NCI-H1694 treated with DMSO at 0.1 percent for 48 hours (cell line): ENCODE results near the gene MYADML2.
A peak's percentile ranks its signal among the peaks of the same experiment; 100 is the strongest.

Source experiments
- DNase-seq: peaks from one replicate; lab custom pipeline; 2025; lab: John Stamatoyannopoulos, UW

MYADML2 gene

DNA sequence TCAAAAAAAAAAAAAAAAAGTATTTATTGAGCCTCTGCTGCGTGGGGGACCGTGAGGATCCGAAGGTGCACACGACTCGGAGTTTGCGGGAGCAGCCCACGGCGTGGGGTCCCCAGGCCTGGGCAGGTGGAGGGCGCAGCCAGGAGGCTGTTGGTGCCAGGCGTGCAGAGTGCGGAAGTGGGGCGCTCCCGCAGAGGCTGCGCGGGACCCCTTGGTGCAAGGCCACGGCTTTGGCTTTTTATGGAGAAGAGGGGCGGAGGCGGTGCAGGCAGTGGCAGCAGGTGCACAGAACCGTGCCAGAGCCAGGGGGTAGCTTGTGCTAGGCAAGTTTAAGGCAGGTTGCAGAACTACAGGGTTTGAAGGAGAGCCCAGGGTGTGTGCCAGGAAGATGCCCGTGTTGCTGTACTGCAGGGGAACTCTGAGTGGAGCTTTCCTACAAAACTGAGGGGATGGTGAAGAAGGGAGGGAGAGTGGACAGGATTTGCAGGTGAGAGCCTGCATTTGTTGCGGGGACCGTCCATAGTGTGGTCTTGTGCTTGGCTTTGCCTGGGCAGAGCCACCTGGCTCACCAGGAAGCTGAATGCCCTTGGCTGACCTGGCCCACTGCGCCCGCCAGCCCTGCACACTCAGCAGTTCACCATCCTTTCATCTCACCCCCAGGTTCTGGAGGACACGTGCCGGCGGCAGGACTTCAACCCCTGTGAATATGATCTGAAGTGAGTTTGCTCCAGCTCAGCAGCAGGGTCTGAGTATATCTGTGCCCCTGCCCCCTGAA lies 31.7 kb upstream of the MYADML2 start:
- no peak for DNase-seq

DNA sequence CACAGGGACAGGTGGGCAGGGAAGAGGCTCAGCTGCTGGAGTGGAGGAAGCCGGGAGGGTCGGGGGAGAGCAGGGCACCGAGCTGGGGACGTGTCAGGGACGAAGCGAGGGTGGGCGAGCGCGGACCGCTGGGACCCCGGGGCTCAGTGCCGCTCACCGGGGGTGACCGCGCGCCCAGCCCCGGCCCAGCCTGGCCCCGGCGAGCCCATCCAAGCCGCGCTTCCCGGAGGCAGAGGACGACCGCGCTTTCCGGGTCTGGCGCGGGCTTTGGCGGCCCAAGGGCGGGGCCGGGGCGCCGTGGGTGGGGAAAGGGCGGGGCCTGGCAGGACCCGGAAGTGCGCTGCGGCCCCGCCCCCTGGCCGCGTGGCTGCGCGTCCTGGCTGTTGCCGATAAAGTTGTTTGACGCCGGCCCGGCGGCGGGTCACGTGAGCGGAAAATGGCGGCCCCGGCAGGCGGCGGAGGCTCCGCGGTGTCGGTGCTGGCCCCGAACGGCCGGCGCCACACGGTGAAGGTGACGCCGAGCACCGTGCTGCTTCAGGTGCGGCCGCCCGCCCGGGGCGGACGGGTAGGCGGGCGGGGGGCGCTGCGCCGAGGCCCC lies 30.3 kb upstream of the MYADML2 start, which contains the start of gene ASPSCR1:
ASPSCR1 (plus strand) TSS at position 419 of the 598 bp plus-strand sequence; CDS start at position 437, 18 bp downstream.
- peak; percentile 94 for DNase-seq

DNA sequence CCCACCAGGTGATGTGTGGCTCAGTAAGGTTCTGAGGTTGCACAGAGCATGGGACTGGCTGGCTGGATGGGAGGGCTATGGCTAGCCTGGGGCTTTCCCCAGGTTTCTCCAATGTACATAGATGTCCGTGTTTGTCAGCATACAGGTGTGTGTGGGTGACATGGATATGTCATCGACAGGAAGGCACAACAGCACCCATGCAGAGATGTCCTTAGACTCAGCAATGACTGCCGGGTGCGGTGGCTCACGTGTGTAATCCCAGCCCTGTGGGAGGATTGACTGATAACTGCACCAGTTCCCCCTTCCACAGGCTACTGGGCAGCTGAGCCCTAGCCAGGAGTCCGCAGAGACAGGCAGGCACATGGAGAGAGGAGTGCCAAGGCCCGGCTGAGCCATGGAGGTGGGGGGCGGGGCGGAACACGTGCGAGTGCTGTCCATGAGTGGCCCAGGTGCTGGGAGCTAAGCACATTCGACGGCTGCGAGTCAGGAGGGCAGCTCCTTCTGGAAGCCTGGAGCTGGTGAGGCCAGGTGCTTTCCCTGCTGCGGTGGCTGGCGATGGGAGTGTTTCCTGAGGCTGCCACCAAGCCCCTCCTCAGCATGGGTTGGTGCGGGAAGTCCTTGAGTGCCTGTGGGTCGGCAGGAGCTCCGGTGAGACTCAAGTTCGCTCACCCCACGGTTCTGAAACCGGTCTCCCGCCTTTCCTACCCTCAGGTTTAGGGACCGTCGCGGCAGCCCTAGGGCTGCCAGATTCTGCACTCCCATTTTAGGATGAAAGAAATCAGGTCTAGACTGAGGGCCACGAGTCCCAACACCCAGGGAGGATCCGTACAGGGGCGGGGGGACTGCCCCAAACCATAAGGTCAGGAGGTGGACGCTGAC lies 29.5 kb upstream of the MYADML2 start:
- peak; percentile 58 for DNase-seq

DNA sequence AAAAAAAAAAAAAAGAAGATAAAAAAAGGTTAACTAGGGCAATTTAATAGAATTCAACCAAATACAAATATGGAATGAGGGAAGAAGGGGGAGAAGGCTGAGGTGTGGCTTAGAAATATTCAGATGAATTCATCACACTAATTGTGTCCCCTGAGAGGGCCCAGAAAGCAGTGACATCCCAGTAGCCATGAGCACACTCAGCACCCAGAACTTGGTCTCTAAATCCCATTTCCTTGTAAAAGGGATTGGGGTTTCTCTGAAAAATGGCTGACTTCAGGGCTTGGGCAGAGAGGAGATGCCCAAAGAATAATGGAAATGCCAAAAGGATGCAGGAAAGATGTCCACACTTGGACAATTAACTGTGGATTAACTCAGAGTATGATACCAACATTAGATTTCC lies 26.4 kb upstream of the MYADML2 start:
- DNase-seq, result no peak

DNA sequence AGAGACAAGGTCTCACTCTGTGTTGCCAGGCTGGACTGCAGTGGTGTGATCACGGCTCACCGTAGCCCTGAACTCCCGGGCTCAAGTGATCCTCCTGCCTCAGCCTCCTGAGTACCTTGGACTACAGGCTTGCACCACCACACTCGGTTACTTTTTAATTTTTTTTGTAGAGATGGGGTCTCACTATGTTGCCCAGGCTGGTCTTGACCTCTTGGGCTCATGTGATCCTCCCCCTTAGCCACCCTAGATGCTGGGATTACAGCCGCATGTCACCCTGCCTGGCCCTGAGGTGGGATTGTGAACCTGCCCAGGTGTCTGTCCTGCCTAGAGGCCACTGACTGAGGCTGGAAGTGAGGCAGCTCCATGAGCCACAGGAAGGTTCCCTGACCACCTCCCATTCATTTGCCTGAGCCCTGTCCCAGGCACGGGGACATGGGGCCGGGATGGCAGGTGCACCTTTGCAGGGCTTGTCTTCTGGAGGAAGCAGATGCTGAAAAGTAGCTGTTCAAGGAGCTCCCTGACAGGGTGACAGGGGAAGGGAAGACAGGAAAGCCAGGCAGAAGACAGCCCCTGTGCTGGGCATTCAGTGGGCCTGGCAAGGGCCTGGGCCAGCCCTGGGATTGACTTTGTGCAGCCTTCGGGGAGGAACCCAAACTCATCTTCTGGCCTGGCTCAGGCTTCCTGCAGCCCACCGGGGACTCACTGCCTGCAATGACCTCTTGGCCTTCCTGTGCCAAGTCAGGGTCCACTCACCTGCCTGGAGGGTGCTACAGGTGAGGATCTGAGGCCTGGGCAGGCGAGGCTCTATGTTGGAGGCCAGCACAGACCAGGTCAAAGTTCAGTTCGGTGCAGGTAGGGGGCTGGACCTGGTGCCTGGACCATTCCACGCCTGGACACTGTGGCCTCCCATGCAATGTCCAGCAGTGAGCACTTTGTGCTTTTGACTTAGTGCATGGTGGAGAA lies 22.1 kb upstream of the MYADML2 start:
- DNase-seq, result no peak

DNA sequence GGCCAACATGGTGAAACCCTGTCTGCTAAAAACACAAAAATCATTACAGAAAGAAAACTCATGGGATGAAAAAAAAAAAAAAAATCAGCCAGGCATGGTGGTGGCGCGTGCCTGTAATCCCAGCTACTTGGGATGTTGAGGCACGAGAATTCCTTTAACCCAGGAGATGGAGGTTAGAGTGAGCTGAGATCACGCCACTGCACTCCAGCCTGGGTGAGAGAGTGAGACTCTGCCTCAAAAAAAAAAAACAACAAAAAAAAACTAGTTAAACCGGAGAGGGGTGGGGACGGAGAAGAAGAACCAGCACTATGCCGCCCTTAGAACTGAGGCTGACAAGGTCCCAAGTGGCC lies 21.3 kb upstream of the MYADML2 start:
- no peak for DNase-seq

DNA sequence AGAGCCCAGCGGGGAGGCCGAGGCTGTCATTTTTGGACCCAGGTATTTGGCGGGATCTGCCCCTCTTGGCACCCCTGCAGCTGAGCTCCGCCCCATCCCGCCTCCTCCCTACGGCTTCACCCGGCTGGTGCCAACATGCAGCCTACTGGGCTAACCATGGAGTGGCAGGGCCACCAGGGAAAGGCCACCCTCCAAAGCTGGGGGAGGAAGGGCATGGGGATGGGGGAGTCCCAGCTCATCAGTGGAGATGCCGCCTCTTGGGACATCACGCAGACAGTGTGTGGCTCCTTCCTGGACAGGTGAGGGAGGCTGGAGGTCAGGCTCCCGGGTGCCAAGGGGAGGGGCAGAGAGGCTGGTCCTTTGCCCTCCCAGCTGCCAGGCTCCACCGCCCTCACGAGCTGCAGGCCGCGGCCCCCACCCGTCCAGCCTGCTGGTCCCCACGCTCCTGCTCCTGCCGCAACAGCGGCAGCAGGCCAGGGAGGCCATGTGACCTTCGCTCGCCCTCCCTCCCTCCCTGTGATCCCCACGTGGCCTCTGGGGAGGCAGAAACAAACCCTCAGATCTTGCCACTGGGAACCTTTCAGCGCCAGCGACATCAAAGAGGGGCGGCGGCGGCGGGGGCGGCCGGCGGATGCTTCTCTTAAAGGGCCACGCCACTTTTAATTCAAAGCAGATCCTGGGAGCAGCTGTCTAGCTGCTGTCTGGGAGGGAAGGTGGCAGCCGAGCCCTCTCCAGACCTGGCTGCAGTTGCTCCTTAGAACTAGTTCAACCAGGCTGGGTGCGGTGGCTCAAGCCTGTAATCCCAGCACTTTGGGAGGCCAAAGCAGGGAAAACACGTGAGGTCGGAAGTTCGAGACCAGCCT lies 20.7 kb upstream of the MYADML2 start:
- peak; percentile 76 for DNase-seq

DNA sequence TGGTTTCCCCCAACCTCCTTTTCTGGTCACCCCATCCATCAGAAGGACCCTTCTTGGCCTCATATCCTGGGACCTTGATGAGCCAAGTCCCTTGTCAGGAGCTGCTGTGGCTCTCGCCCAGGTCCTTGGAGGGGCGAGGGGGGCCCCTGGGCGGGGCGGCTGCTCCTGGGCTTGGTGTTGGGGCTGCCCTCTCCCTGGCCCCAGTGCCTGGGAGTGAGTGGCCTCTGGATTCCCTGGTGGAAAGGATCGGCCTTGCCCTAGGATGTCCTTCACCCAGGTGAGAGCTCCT lies 20.2 kb upstream of the MYADML2 start:
- DNase-seq, result no peak

DNA sequence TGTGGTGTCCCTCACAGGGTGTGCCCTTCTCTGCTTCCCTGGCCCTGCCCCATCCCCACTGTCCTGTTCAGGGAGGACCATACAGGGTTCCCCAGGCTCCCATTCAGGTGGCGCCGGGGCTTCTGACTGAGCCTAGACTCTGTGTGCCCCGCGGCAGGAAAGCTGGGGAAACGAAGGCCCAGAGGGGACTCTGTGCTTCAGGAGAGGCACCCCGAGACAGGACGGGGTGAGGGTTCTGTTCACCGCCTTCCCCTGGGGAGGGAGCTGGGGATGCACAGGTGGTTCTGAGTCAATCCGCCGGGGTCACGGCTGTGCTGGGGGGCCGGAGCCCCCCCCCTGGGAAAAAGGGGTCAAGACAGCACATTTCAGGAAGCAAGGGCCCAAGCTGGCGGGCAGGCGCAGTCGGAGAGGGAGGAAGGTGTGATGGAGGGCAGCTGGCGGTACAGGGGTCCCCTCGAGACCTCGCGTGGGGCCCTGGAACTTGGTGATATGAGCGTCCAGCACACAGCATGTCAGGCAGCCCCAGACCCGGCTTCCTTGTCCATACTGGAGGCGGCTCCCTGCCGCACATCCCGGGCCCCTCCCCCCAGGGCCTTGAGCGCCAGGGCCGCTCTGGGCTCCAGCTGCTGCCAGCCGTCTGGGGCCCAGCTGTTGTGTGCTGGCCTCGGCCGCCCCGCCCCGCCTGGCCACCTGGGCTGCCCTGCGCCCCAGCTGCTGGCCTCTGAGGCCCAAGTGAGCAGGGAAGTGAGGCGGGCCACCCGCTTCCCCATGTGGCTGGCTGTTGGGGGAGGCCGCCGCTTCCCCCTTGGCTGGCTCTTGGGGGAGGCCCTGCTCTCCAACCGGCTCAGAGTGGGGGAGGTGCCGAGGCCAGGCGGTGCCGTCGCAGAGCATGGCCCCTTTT lies 19.6 kb upstream of the MYADML2 start:
- DNase-seq, result peak; percentile 20

DNA sequence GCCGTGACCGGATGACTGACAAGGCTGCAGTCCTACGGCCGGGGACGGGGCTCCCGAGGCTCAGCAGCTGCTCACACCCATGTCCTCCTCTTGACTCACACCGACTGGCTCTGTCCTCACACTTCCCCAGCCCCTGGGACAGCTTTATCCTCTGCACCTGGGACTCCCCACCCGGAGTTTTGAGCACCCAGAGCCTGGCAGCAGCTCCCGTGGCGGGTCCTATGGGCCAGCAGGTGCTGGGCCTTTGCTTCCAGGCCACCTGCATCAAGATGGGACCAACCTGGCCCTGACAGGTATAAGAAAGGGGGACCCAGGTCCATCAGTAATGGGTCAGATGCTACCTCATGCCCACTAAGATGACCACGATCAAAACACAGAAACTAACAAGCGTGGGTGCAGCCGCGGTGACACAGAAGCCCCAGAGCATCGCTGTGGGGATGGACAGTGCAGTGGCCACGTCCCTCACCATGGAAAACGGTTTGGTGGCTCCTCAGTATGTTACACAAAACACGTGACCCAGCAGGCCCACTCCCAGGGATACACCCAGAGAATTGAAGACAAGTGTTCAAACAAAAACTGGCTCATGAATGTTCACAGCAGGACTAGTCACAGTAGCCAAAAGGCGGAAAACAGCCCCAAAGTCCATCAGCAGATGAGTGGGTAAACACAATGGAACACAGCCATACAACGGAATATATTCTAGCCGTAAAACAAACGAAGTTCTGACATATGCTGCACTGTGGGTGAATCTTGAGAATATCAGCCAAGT lies 17.2 kb upstream of the MYADML2 start:
- no peak for DNase-seq

DNA sequence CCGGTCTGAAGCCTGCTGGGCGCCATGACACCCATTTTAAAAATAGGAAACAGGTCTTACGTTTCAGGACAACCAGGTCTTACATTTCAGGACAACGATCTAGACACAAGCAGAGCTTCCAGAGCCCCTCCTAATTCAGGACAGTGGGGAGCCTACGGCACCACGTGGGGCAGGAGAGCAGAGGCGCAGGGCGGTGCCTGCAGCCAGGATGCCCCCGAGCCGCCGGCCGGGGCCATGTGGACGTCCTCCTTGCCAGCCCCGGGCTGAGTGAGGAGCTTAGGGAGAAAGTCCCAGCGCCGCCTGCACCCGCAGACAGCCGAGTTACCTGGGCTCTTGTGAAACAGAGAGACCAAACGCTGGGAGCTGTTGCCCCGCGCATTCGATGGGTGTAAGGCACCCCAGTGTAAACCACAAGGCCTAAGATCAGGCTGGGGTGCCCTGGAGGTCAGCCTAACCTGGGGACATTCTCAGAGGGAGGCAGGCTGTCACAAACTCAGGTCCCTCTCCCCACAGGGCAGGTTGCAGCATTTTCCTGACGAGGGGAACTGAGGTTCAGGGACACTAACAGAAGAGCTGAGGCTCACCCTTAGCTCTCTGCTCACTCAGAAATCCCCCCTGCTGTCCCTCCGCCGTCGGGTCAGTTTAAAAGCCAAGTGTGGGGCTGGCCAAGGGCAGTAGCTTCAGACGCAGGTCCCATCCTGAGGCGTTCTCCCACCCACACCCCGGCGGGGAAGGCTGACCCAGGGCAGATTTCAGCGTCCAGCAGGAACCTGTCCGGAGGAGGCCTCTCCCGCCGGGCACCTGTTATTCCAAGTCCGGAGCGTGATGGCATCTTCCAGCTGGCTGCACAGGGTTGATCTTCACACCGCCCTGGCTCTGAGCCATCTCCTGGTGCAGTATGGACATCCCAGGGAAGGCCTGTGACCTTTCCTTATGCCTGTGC lies 15.7 kb upstream of the MYADML2 start:
- no peak for DNase-seq

DNA sequence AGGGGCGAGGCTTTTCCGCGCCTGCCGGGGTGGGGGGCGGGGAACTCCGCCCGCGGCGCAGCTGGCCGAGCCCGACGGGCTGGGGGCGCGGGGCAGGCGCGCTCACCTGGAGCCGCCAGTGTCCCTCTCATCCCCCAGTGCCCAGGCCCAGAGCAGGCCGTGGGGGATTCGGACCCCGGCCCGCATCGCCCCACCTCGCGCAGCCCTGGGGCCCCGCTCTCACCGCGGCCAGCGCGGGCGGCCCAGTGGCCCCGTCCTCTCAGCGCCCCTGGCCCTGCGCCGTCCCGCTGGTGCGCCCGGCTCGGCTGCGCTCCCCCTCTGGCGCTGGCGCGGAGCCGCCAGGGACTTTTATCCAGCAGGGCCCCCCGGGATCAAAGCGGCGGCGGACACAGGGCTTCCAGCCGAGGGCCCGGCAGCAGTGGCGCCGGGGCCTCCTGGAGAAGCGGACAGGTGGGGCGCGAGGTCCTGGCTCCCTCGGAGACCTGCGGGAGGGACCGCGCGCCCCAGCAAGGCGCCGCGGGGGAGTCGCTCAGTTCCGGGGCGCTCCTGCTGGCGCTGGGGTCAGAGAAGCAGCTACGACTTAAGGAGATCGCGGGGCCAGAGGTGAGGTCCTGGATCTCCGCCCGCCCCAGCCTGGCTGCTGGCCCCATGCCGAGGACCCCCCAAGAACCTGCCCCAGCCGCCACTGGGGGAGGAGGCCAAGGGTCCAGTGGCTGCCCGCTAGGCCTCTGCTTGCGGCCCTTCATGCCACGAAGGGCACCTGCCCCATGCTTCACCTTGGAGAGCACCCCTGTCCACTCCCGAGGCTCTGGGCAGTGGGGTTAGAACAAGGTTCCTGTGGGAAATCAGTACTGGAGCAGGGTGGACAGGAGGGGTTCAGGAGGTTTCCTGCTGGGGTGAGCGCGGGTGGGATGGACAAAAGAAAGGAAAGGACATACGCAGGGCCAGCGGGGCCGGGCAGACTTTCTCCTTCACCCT lies 14.8 kb upstream of the MYADML2 start:
- DNase-seq, result no peak

DNA sequence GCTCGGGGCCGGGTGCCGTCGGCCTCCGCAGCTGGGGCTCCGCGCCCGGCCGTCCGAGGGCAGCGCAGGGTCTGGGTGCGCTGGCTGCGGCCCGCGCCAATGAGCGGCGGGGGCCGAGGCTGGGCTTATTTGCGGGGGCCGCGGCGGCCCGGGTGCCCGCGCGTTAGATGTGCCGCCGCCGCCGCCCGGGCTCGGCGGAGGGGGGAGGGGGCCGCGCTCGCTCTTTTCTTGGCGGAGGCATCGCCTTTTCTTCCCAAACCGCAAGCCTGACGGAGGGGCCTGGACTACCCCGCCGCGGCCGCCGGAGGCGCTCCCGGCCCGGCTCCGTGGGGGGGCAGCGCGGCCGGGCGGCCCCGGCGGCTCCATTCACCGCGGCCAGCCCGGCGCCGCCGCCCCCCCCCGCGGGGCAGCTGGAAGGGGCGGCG lies 14.1 kb upstream of the MYADML2 start, which contains the start of gene NOTUM:
NOTUM (minus strand) TSS at position 101 of the 425 bp plus-strand sequence. CDS start 278 bp downstream, outside the sequence.
- no peak for DNase-seq

DNA sequence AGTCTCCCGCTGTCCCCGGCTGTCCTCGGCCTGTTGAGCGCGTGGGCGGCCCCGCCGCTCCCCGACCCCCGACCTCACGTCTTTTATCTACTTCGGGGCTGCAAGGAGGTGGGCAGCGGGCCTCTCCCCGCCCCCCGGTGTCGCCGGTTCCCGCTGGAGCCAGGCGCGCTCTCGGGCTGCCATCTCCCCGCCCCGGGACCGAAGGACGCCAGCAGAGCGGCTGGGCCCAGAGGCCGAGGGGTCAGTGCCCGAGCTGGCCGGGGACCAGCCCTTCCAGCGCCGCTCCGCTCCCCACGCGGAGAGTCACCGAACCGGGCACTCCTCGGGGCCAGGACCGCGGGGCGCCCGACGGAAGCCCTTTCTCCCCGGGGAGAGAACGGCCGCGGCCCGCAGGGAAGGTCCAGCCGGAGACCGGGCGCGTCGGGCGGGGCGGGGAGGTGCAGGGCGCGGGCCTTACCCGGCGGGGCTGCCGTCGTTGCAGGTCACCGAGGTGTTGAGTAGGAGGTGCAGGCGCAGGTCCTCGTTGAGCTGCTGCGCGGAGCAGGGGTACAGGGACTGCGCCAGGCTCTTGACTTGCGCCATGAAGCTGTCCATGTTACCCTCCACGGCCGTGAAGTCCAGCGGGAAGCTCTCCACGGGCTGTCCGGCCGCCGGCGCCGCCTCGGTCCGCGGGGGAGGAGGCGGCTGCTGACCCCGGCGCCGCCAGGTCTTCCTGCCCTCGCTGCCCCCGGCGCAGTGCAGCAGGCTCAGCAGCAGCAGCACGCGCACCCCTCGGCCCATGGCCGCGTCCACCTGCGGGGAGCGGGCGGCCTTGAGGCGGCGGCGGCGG lies 13.3 kb upstream of the MYADML2 start:
- no peak for DNase-seq

DNA sequence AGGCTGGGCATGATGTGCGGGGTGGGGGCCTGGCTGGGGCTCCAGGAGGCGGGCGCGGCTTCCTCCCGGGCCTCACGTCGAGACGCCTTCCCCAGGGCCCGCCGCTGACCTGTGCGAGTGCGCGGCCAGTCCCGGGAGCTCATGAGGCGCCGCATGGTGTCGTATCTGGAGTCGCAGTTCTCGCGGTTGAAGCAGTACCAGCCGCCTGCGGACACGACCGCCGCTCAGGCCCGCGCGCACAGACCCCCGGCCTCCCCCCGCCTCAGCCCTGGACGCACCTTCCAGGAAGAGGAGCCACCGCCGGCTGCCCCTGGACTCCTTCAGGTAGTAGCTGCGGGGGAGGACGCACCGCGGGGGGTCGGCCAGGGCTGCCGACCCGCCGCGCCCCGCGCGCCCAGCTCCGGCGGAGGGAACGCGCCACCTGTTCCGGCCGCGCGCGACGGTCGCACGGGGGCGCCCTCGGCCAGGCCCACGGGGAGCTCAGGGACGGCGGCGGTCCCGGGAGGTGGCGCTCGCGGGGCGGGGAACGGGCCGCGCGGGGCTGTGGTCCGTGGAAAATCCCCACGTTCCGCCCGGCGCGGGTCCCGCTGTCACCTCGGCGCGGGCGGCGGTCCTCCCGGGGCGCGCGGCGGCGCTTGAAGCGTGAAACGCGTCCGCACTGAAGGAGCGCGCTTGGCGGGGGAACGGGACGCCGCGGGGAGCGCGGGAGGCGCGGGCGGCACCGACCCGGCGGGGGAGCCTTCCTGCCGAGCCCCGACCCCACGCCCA lies 12.5 kb upstream of the MYADML2 start:
- peak; percentile 28 for DNase-seq
